D341Med (cell line): ENCODE results near the gene LIMK2.
A peak's percentile ranks its signal among the peaks of the same experiment; 100 is the strongest.
"Not testable (repeated sequence)": the region's sequence is repeated elsewhere in the genome, so short reads cannot be mapped to it uniquely, and the experiment has no call there.

Source experiments
- DNase-seq: peaks from one replicate; pipeline ENCODE4 v3.0.0; 2012; ENCODE audit warnings: low spot score

LIMK2 gene

GRCh38 chr22:31211482-31211861 is 626 bp upstream of the LIMK2 start:
- no peak for DNase-seq

GRCh38 chr22:31212783-31213629 is 908 bp downstream of the LIMK2 start:
- DNase-seq: no peak

GRCh38 chr22:31215018-31215535 is 3.0 kb downstream of the LIMK2 start:
- DNase-seq: no peak

GRCh38 chr22:31218565-31219262 is 6.6 kb downstream of the LIMK2 start:
- DNase-seq: no peak

- no peak for DNase-seq
Observed at GRCh38 chr22:31221084-31221483, 9.0 kb downstream of the LIMK2 start.

- DNase-seq: no peak
Observed at GRCh38 chr22:31222736-31223135, 10.6 kb downstream of the LIMK2 start.

- no peak for DNase-seq
Observed at GRCh38 chr22:31223786-31224191, 11.7 kb downstream of the LIMK2 start.

GRCh38 chr22:31224691-31225090 is 12.6 kb downstream of the LIMK2 start:
- DNase-seq: not testable (repeated sequence)

- DNase-seq: no peak
Observed at GRCh38 chr22:31227186-31227585, 15.1 kb downstream of the LIMK2 start.

- no peak for DNase-seq
Observed at GRCh38 chr22:31229402-31230079, 17.4 kb downstream of the LIMK2 start.

GRCh38 chr22:31230155-31230870 is 18.2 kb downstream of the LIMK2 start:
- no peak for DNase-seq

GRCh38 chr22:31230871-31231621 is 18.9 kb downstream of the LIMK2 start:
- peak; percentile 66 for DNase-seq

GRCh38 chr22:31233001-31233400 is 20.9 kb downstream of the LIMK2 start:
- no peak for DNase-seq

GRCh38 chr22:31235081-31235480 is 23.0 kb downstream of the LIMK2 start:
- no peak for DNase-seq

- not testable (repeated sequence) for DNase-seq
Observed at GRCh38 chr22:31236044-31236443, 23.9 kb downstream of the LIMK2 start.

GRCh38 chr22:31238057-31238456 is 26.0 kb downstream of the LIMK2 start:
- DNase-seq: no peak

- DNase-seq: no peak
Observed at GRCh38 chr22:31239771-31240370, 27.8 kb downstream of the LIMK2 start.

- no peak for DNase-seq
Observed at GRCh38 chr22:31241200-31241599, 29.1 kb downstream of the LIMK2 start.

GRCh38 chr22:31241936-31242335 is 29.8 kb downstream of the LIMK2 start:
- DNase-seq: no peak

- no peak for DNase-seq
Observed at GRCh38 chr22:31243339-31244045, 31.4 kb downstream of the LIMK2 start.
